BJ (cell line): ENCODE results near the gene MBOAT7. TPM values are rescaled to one million over a fixed set of nuclear protein-coding genes. Genes with fewer than 3 reads are reported as not detected.
"Not testable (repeated sequence)": the region's sequence is repeated elsewhere in the genome, so short reads cannot be mapped to it uniquely, and the experiment has no call there.

Experiments used
- CTCF ChIA-PET: fragments of 350-600 bp; formaldehyde crosslinking; extraction: SDS; loops from one replicate; lab custom pipeline; 2021; ENCODE audit warnings: antibody characterized with exemption, inconsistent platforms; lab: Yijun Ruan, JAX
- POLR2A ChIA-PET: fragments of 300-600 bp; sonication (Branson Sonifier 250); formaldehyde crosslinking; extraction: SDS; loops from one replicate; lab custom pipeline; 2021; ENCODE audit warnings: antibody characterized with exemption; lab: Charles Lee
- DNase-seq: peaks from one replicate; pipeline ENCODE4 v3.0.0-alpha.2; 2011; ENCODE audit warnings: low read depth
- H3K27me3 ChIP-seq: 2 replicates; pipeline ENCODE4 v1.6.0; 2011; ENCODE audit warnings: low read length; ENCODE audit not compliant: control insufficient read depth, insufficient read depth
- H3K36me3 ChIP-seq: 2 replicates; pipeline ENCODE4 v1.5.1; 2011; ENCODE audit warnings: low read length; ENCODE audit not compliant: control insufficient read depth, insufficient read depth
- H3K4me3 ChIP-seq: 2 replicates; pipeline ENCODE4 v1.5.1; 2011; ENCODE audit warnings: low read depth, mild to moderate bottlenecking, control low read depth, low read length
- CTCF ChIP-seq: IDR thresholded peaks from 2 replicates; pipeline ENCODE4 v1.5.1; 2011; ENCODE audit warnings: low read depth, mild to moderate bottlenecking, control low read depth, inconsistent platforms, low read length, moderate library complexity; ENCODE audit not compliant: insufficient read depth
- polyA plus RNA-seq: library from polyadenylated mRNA; depleted of rRNA; stranded (reverse); fragments of >200 nt; gene quantifications from 2 replicates; pipeline ENCODE4 v1.2.3, GENCODE V29; 2011

Gene MBOAT7
- polyA plus RNA-seq, 1 experiment, result 101 TPM

DNA sequence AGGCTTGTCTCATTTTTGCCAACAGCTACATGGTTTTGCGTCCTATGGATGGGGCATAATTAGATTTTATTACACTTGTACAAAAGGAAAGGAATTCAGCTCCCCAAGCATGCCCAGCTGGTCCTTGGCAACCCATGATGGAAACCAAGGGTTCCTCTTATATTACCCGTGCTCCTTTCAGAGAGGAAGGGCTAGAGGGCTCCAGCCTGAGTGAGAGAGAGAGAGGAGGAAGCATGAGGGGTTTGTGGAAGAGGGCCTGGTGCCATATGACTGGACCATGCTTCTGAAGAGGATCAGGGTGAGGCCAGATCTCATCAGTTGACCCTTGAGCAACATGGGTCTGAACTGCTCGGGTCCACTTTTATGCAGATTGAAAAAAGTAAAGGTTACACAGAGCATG, 7.7 kb upstream of the MBOAT7 start:
- H3K4me3 ChIP-seq, result no peak overlapping the region
- peaks cover 8% of the 10 kb centered on the region; the same call in 1 of the 2 replicates for H3K36me3 ChIP-seq
- CTCF ChIA-PET, result no interaction called here
- H3K27me3 ChIP-seq, result no peaks in the 10 kb centered on the region
- POLR2A ChIA-PET, result no interaction called here
- no peak for TF ChIP-seq CTCF
- no peak for DNase-seq

GRCh38 chr19:54196536-54196935, 7.2 kb upstream of the MBOAT7 start:
- CTCF ChIA-PET, result no interaction called here
- Histone ChIP-seq H3K4me3 (no peak overlapping the region), H3K36me3 (peaks cover 6% of the 10 kb centered on the region; the same call in 1 of the 2 replicates), H3K27me3 (no peaks in the 10 kb centered on the region)
- POLR2A ChIA-PET, result no interaction called here
- no peak for TF ChIP-seq CTCF
- no peak for DNase-seq

DNA sequence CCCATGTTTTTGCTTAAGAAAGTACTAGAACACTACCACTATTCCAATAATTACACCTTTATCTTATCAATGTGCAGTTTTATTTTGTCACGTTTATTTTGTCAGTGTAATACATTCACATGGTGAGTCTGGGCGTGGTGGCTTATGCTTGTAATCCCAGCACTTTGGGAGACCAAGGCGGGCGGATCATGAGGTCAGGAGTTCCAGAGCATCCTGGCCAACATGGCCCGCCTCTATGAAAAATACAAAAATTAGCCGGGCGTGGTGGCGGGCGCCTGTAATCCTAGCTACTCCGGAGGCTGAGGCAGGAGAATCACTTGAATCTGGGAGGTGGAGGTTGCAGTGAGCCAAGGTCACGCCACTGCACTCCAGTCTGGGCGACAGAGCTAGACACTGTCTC, 5.1 kb upstream of the MBOAT7 start:
- DNase-seq, H3K36me3 ChIP-seq, H3K4me3 ChIP-seq, H3K27me3 ChIP-seq, CTCF ChIA-PET, POLR2A ChIA-PET: not testable (repeated sequence)

DNA sequence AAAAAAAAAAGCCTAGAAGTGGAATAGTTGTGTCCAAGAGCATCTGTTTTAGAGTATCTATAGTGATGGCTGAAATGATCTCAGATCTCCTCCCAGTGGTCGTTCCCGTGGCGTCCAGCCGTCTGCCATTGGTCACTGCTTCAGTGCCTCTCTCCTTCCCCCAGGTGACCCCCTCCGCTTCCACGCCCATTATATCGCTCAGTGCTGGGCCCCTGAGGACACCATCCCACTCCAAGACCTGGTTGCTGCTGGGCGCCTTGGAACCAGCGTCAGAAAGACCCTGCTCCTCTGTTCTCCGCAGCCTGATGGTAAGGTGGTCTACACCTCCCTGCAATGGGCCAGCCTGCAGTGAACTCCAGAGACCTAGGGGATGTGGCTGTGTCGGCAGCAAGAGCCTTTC, 3.6 kb upstream of the MBOAT7 start:
- H3K4me3 ChIP-seq, result no peak overlapping the region
- H3K27me3 ChIP-seq, result no peaks in the 10 kb centered on the region
- POLR2A ChIA-PET, result no interaction called here
- no peak for TF ChIP-seq CTCF
- peaks cover 4% of the 10 kb centered on the region; the same call in 1 of the 2 replicates for H3K36me3 ChIP-seq
- no peak for DNase-seq
- CTCF ChIA-PET, result interaction anchor here (0.6 kb wide), 1 partner anchor 20 kb away, joined by 3 read pairs; no protein-coding TSS in a partner anchor

GRCh38 chr19:54191811-54192453, 2.6 kb upstream of the MBOAT7 start:
- Histone ChIP-seq H3K27me3 (no peaks in the 10 kb centered on the region), H3K36me3 (peaks cover 7% of the 10 kb centered on the region; the same call in 1 of the 2 replicates), H3K4me3 (peak overlapping the region; percentile 68)
- no peak for DNase-seq
- ChIA-PET POLR2A (interaction anchor here (0.6 kb wide), 1 partner anchor 9 kb away, joined by 3 read pairs; the partner anchor contains the start of gene RPS9), CTCF (interaction anchor here (1.1 to 1.2 kb wide), 2 partner anchors 41 to 43 kb away, joined by 3 to 4 read pairs; no protein-coding TSS in a partner anchor)
- no peak for TF ChIP-seq CTCF
